ENCODE data around the gene NPAS2.

The NPAS2 gene

DNA sequence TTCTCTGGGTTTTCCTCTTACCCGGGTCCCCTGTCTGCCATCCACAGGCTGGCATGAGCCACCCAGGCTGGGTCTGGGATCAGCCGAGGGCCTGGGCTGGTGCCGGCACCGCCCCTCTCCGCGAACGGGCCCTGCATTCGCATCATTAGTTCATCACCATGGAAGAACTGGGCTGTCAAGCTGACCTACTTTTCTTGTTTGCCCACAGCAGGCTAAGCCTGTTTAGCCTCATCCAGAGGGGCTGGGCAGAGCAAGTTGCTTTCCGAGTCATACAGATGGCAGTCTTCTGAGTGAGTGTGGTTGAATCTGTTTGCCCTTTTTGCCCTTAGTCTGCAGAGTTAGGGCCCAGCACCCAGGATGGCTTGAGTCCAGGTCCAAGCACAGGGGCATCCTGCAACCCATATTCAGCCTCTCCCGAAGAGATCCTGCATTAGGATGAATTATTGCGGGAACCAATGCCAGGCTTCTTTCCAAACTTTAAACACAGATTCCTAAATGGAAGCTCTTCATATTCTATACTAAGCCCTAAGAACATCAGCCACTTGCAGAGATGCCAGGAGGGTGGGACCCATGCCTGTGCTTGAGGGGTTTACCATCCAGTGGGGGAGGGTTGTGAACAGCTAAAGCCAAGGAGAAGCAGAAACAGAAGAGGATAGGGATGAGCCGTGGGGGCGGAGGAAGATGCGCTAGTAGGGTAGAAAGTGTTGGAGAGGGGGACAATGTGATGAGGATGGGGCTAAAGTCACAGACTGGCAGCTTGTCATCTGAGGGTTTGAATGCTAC is 68.0 kb downstream of the NPAS2 start:
- Histone ChIP-seq H3K36me3 (replicated peaks; ENCODE audit: insufficient read depth, low read length) (no peaks in the 10 kb centered on the region), H3K9me3 (replicated peaks; ENCODE audit: insufficient read depth, low read length) (no peaks in the 10 kb centered on the region), H3K79me2 (ENCODE audit: low read length) (no peaks in the 10 kb centered on the region), H2AFZ (ENCODE audit: low read length) (no peak overlapping the region), H3F3A (ENCODE audit: insufficient read depth, low read length) (no peaks in the 10 kb centered on the region), H4K20me1 (ENCODE audit: insufficient read depth, low read length) (no peaks in the 10 kb centered on the region), H3K27me3 (replicated peaks; ENCODE audit: insufficient read depth, low read length) (no peaks in the 10 kb centered on the region), H3K4me1 (ENCODE audit: low read length) (no peaks in the 10 kb centered on the region; the same call in 1 of the 2 replicates), H3K4me2 (ENCODE audit: low read depth, low read length) (no peak overlapping the region), H3K9me2 (replicated peaks; ENCODE audit: insufficient read depth, low read length) (no peaks in the 10 kb centered on the region), H3K9ac (ENCODE audit: low read length) (no peak overlapping the region), H3K27ac (ENCODE audit: low read length) (no peak overlapping the region), H3K4me3 (ENCODE audit: low read length) (no peak overlapping the region)
- TF ChIP-seq EZH2 (optimal IDR thresholded peaks at IDR 0.05; ENCODE audit: low read depth, low read length) (no peak), EZH2phosphoT487 (IDR thresholded peaks at IDR 0.05; ENCODE audit: low read length) (no peak)
- TF ChIP-seq, protein P1, sequence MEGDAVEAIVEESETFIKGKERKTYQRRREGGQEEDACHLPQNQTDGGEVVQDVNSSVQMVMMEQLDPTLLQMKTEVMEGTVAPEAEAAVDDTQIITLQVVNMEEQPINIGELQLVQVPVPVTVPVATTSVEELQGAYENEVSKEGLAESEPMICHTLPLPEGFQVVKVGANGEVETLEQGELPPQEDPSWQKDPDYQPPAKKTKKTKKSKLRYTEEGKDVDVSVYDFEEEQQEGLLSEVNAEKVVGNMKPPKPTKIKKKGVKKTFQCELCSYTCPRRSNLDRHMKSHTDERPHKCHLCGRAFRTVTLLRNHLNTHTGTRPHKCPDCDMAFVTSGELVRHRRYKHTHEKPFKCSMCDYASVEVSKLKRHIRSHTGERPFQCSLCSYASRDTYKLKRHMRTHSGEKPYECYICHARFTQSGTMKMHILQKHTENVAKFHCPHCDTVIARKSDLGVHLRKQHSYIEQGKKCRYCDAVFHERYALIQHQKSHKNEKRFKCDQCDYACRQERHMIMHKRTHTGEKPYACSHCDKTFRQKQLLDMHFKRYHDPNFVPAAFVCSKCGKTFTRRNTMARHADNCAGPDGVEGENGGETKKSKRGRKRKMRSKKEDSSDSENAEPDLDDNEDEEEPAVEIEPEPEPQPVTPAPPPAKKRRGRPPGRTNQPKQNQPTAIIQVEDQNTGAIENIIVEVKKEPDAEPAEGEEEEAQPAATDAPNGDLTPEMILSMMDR (IDR thresholded peaks at IDR 0.05; ENCODE audit: low read length) = no peak
- DNase-seq = no peak

DNA sequence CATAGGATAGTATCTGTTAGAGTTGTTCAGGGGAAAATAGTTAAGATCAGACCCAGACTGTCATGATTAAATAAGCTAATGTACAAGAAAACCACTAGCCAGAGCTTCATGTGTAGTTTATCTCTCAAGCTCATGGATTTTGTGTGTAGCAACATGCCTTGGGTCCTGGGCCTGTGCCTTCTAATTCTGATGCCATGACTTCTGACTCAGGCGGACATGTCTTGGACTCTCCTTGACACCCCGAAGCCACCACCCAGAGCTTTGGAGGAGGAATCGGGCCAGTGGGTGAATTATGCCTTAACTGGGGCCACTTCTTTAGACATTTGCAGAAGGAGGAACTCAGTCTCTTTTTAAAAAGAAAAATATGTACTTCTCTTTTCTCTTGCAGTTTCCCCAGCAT is 68.7 kb downstream of the NPAS2 start:
- no peak for DNase-seq
- no peaks in the 10 kb centered on the region for H3K9me2 ChIP-seq (replicated peaks; ENCODE audit: insufficient read depth, low read length)
- no peaks in the 10 kb centered on the region for H3K79me2 ChIP-seq (ENCODE audit: low read length)
- no peaks in the 10 kb centered on the region for H3K9me3 ChIP-seq (replicated peaks; ENCODE audit: insufficient read depth, low read length)
- H3K4me2 ChIP-seq (ENCODE audit: low read depth, low read length) = no peak overlapping the region
- no peak overlapping the region for H3K27ac ChIP-seq (ENCODE audit: low read length)
- H3F3A ChIP-seq (ENCODE audit: insufficient read depth, low read length) = no peaks in the 10 kb centered on the region
- no peak overlapping the region for H3K9ac ChIP-seq (ENCODE audit: low read length)
- H3K36me3 ChIP-seq (replicated peaks; ENCODE audit: insufficient read depth, low read length) = no peaks in the 10 kb centered on the region
- no peaks in the 10 kb centered on the region for H3K27me3 ChIP-seq (replicated peaks; ENCODE audit: insufficient read depth, low read length)
- H3K4me1 ChIP-seq (ENCODE audit: low read length) = no peaks in the 10 kb centered on the region
- H2AFZ ChIP-seq (ENCODE audit: low read length) = no peak overlapping the region
- no peak overlapping the region for H3K4me3 ChIP-seq (ENCODE audit: low read length)
- TF ChIP-seq, protein P1 (IDR thresholded peaks at IDR 0.05; ENCODE audit: low read length) = no peak
- no peak for TF ChIP-seq EZH2phosphoT487 (IDR thresholded peaks at IDR 0.05; ENCODE audit: low read length)
- TF ChIP-seq EZH2 (optimal IDR thresholded peaks at IDR 0.05; ENCODE audit: low read depth, low read length) = no peak
- no peaks in the 10 kb centered on the region for H4K20me1 ChIP-seq (ENCODE audit: insufficient read depth, low read length)

DNA sequence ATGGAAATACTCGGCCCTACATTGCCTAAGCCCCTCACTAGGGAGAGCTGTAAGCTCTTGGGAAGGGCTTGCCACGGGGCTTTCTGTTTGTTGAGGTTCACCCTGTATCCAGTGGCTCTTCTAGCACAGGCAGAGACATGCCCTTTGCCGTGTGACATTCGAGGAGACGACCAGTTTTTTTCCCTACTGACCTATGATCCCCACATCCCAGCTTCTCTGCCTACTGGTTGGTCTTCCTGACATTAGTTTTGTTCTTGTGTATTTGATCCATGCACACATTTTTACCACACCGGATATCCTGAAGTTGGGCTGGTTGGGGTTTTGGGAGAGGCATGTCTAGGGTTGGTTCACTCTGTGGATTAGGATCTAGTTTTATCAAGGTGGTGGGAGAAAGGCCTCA is 69.3 kb downstream of the NPAS2 start:
- Histone ChIP-seq H3F3A (ENCODE audit: insufficient read depth, low read length) (no peaks in the 10 kb centered on the region), H3K4me2 (ENCODE audit: low read depth, low read length) (no peak overlapping the region), H3K9me2 (replicated peaks; ENCODE audit: insufficient read depth, low read length) (no peaks in the 10 kb centered on the region), H3K27ac (ENCODE audit: low read length) (no peak overlapping the region), H3K4me3 (ENCODE audit: low read length) (no peak overlapping the region), H3K4me1 (ENCODE audit: low read length) (no peaks in the 10 kb centered on the region), H3K36me3 (replicated peaks; ENCODE audit: insufficient read depth, low read length) (no peaks in the 10 kb centered on the region), H2AFZ (ENCODE audit: low read length) (no peak overlapping the region), H4K20me1 (ENCODE audit: insufficient read depth, low read length) (no peaks in the 10 kb centered on the region), H3K79me2 (ENCODE audit: low read length) (no peaks in the 10 kb centered on the region), H3K9me3 (replicated peaks; ENCODE audit: insufficient read depth, low read length) (no peaks in the 10 kb centered on the region), H3K27me3 (replicated peaks; ENCODE audit: insufficient read depth, low read length) (no peaks in the 10 kb centered on the region), H3K9ac (ENCODE audit: low read length) (no peak overlapping the region)
- no peak for DNase-seq
- TF ChIP-seq EZH2phosphoT487 (IDR thresholded peaks at IDR 0.05; ENCODE audit: low read length) (no peak), EZH2 (optimal IDR thresholded peaks at IDR 0.05; ENCODE audit: low read depth, low read length) (no peak)
- TF ChIP-seq, protein P1 (IDR thresholded peaks at IDR 0.05; ENCODE audit: low read length) = no peak

All from MM.1S (cell line).